ENCODE results near the gene NOTCH1.

Gene NOTCH1

DNA sequence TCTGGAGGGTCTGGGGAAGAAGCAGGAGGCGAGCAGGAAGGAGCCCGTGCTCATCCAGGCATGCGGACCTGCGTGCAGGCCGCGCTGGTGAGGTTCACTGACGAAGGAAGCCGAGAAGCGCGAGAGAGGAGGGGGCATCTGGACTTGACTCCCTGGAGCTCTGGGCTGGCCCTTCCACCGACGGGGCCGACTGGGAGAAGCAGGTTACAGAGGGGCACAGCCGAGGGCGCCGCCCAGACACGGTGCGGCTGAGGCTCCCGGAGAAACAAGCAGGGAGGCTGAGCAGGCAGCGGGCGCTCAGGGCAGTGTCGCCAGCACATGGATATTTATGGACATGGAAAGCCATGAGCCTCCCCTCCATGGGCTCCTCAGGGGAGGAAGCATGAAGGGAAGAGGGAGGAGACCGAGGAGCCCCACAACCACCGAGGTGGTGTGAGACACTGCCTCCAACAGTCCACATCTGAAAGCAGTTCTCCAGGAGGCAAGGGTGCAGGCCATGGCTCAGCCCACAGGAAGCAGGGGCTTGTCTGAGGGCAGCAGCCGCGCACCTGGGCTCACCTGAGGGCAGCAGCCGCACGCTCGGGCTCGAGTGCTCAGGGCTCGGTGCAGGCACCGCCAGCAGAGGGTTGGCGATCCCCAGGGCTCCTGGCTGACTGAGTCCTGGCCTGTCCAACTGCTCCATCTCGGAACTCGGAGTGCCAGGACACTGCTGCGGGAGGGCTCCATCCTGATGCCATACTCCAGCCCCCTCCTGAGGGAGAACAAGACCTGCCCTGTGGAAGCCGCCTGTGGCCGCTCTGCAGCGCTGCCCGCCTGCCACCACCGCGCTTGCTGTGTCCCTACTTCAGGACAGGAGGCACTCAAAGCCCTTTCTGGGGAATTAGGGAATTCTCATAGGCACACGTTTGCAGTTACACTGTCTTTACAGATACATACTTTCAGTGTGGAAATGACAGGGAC lies 90.5 kb downstream of the NOTCH1 start:
- no peak for TF ChIP-seq GATA3 (IDR thresholded peaks at IDR 0.05; ENCODE audit: low read depth, low read length)
- TF ChIP-seq GATA2 (IDR thresholded peaks at IDR 0.05; ENCODE audit: low read depth, low read length), result no peak

DNA sequence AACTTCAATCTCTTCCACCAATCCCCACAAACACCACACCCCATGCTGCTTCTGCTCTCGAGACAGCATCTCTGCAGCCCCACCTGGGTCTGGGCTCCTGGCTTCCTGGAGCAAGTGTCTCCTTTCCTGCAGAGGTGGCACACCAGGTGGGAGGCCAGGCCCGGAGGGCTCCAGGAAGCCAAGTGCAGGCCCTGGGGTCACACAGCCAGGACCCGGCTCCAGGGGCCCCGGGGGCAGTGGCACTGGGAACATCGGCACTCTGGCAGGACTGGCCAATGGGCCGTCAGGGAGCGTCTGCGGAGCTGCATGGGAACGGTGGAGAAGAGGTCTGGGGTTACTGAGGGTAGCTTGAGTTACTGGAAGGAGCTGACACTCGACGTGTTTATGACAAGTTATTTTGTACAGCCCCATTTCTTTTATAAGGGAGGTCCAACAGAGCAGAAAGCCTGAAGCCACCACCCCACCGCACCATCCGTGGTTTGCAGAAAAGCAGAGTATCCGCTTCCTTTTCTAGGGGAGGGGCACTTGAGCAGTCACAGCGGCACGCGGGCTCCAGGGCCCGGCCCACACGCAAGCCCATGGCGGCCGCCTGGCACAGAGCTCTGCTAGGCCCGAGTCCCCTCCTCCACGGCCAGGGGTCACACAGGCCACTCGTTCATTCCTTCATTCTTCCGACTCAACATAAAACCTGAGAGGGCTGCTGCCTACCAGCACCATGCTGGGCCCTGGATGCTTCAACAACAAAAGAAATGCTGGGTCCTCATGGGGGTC lies 91.6 kb downstream of the NOTCH1 start:
- TF ChIP-seq GATA3 (IDR thresholded peaks at IDR 0.05; ENCODE audit: low read depth, low read length), result no peak

DNA sequence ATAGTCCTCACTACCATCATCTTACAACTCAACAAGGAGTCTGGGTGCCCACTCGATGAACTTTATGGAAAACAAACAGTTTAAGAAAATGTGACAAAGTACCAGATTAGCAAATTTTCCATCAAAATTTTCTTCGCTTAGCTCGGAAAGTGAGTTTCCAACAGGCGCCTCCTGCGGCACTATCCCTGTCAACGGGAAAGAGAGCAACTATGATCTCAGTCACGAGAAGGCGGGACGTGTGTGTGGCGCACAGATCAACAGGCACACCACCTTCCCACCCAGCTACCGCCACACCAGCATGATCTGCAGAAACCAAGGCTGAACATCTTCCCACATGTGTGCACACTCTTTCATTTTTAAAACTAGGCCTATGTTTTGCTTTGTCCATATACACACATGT lies 92.5 kb downstream of the NOTCH1 start:
- TF ChIP-seq GATA3 (IDR thresholded peaks at IDR 0.05; ENCODE audit: low read depth, low read length) (no peak), GATA2 (IDR thresholded peaks at IDR 0.05; ENCODE audit: low read depth, low read length) (no peak)

DNA sequence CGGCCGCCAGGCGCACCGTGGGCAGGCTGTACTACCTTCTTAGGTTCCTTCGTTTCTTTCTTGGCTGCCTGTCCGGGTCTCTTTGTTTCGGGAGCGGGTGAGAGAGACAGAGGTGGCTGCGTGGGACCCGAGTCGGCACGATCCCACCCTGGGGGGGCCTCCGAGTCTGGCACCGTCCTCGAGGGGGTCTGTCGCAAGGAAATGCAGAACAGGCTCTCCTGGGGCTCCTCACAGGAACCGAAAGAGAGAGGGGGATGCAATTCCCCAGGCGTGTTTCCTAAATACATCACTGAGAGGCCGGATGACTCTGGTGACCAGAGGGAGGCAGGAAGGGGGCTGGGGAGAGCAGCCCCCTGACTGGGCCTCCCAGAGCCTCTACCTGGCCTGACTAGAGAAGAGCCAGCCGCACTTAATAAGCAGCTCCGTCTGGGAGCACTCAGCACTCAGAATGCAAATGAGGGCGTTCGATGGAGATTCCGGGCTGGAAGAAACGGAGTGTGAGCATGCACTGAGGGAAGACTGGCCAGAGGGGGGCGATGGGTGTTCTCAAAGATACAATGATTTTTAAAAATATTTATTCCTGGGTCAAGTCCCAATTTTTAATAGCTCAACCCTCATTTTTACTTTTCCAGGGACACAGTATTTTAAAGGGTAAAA lies 94.5 kb downstream of the NOTCH1 start:
- TF ChIP-seq GATA2 (IDR thresholded peaks at IDR 0.05; ENCODE audit: low read depth, low read length), result no peak
- no peak for TF ChIP-seq GATA3 (IDR thresholded peaks at IDR 0.05; ENCODE audit: low read depth, low read length)

DNA sequence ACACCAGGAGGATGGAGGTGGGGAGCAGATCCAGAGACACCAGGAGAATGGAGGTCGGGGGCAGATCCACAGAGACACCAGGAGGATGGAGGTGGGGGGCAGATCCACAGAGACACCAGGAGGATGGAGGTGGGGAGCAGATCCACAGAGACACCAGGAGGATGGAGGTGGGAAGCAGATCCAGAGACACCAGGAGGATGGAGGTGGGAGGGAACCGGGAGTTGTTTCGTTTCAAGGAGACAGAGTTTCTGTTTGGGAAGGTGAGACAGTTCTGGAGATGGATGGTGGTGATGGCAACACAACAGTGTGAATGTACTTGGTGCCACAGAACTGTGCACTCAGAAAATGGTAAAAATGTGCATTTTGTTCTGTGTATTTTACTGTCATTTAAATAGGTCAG lies 97.2 kb downstream of the NOTCH1 start:
- TF ChIP-seq GATA2 (IDR thresholded peaks at IDR 0.05; ENCODE audit: low read depth, low read length) (no peak), GATA3 (IDR thresholded peaks at IDR 0.05; ENCODE audit: low read depth, low read length) (no peak)

DNA sequence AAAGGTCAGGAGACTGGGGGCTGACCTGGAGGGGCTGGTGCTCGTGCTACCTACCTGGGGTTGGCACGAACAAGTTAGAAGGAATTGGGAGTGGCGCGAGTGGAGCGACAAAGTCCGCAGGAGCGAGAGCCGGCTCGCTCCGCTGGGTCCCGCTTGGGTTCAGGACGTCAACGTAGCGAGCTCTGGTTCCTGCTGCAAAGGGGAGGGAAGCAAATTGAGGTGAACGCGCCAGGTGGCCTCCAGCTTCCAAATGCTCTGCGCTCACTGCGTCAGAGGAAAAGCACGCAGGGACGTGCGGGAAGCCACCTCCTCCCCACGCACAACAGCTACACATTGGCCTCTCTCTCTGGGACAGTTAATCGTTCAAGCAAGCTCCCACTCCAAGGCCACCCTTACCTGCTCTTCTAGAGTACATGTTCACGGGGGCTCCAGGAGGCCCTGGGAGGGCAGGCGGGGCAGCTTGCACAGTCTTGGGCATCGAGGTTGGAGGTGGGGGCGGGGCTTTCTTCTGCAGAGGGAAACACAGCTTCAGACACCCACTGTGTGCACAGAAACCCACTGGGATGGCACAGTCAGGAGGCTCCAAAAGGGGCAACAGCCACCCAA lies 98.6 kb downstream of the NOTCH1 start:
- TF ChIP-seq GATA3 (IDR thresholded peaks at IDR 0.05; ENCODE audit: low read depth, low read length) (no peak), GATA2 (IDR thresholded peaks at IDR 0.05; ENCODE audit: low read depth, low read length) (no peak)

DNA sequence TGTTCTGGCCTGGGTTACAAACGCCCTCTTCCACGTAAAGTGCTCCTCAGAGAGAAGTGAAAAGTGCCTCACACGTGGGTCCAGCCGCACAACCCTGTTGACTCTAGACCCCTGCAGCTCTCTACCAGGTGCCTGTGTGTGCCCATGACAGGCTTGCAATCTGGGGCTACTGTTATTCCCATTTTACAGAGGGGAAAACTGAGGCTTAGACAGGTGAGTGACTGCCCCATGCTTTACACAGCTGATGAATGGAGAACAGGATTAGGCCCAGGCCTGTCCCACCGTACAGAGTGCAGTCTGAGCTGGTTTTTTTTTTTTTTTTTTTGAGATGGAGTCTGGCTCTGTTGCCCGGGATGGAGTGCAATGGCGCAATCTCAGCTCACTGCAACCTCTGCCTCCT lies 100.0 kb downstream of the NOTCH1 start:
- no peak for TF ChIP-seq GATA3 (IDR thresholded peaks at IDR 0.05; ENCODE audit: low read depth, low read length)
- TF ChIP-seq GATA2 (IDR thresholded peaks at IDR 0.05; ENCODE audit: low read depth, low read length), result no peak
